DMS79 (cell line): ENCODE data around the gene FNBP1L.
"Not testable (repeated sequence)": the region's sequence is repeated elsewhere in the genome, so short reads cannot be mapped to it uniquely, and the experiment has no call there.

Source experiments
- DNase-seq: peaks from one replicate; lab custom pipeline; 2025; lab: John Stamatoyannopoulos, UW

FNBP1L gene

GRCh38 chr1:93573940-93574469 is 126.1 kb downstream of the FNBP1L start:
- DNase-seq, result no peak

DNA sequence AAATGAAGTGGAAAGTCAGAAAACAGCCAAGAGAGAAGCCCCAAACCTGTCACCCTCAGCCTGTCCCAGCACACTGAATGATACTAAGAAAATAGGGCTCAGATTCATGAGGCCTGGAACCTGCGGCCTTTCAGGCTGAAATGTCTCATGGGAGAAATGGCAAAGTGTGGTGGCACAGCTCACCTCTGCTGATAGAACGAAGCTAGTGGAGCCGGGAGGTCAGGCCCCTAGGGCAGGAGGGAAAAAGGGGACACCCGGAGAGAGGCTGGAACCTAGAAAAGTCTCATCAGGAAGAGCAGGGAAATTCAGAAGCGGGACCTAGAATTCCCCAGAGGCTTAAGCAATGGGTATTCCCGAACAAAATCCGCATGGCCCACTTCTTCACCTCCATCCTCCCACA is 126.6 kb downstream of the FNBP1L start:
- no peak for DNase-seq

- DNase-seq, result no peak
Observed at GRCh38 chr1:93574991-93575390, 127.1 kb downstream of the FNBP1L start.

DNA sequence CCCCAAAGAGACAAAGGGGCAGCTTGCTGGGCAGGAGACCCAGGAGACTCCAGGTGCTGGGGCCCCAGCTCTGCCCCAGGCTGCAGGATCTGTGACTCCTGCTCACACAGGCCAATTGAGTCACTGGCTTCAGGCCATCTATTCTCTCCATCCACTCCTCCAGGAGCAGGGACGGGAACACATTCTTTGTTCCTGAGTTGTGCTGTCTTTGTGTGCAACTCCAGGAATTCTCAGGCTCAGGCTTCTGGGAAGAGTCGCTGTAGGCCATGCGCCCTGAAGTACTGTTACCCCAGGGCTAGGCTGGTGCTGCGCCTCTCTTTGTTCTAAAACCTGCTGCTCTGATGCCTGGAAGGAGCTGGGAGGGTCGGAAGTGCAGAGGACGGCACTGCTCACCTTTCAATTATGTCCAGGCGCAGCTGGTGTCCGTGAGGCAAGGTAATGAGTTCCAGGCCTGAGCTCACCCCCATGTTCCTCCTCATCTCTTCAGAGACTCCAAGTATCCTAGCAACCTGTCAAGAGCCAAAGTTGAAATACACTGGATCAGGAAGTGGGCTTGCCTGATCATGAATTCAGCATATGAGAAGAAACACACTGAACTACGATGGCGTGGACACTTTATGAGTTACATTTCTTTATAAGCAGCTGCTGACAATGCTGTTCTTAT is 127.8 kb downstream of the FNBP1L start:
- peak; percentile 81 for DNase-seq

DNA sequence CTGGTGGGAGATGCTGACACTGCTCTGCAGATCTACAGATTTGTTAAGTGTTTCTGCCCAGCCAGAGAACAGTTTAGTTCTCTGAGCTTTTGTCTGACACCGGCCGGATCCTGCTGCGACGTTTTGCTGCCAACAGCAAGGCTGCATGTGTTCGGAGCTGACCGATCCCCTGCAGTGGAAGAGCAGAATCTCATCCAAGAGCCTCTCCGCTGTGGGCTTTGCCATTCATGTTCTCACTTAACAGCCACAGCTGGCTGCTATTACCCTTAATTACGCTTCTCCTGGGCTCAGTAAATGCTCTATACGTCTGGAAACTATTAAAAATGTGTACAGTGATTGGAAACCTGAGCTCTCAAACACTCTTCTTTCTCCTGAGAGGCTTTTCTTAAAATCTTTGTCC is 128.4 kb downstream of the FNBP1L start:
- peak; percentile 67 for DNase-seq

DNA sequence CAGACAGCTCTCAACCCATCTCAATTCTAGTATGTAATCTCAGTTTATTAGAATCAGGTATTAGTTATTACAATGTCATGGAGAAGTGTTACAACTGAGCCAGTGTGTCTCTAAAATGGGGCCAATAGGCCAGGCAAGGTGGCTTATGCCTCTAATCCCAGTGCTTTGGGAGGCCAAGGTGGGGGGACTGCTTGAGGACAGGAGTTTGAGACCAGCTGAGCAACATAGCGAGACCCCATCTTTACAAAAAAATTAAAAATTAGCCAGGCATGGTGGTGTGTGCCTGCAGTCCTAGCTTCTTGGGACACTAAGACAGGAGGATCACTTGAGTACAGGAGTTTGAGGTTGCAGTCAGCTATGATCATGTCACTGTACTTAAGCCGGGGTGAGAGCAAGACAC is 128.8 kb downstream of the FNBP1L start:
- no peak for DNase-seq

DNA sequence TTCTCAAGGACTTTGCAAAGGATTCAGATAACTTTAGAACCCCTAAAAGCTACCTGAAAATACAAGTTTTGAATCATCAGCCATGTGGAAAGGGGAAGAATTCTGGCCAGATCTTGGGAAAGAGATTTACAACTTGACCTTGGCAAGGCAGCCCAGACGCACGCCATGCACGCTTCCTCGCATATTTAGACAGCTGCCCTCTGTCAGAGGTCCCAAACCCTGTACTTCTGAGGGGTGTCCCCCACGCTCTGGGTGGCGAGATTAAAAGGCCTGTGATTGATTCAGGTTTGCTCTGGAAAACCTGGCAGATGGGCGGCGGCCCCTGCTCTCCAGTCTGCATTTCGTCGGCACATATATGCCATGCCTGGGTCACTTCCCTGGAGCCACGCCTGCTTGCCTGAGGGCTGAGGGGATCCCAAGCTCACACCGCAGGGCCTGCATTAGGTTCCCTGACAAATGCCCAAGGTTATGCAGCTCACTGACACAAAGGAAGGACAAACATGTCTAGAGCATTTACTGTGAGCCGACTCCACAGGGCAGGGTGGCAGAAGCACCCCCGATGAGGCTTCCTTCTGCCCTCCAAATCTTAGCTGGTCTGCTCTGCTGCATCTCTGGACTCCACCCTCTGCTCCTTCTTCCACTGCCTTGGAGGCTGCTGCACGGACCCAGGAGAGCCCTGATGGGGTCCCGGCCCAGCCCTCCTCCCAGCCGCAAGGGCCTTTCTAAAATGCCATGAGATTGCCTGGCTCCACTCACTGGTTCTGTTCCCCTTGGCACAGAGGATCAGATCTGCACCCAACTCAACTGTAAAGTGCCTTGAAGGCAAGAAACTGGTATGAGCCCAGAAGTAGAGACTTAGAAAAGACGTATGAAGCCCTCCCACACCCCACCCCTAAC is 129.9 kb downstream of the FNBP1L start:
- no peak for DNase-seq

DNA sequence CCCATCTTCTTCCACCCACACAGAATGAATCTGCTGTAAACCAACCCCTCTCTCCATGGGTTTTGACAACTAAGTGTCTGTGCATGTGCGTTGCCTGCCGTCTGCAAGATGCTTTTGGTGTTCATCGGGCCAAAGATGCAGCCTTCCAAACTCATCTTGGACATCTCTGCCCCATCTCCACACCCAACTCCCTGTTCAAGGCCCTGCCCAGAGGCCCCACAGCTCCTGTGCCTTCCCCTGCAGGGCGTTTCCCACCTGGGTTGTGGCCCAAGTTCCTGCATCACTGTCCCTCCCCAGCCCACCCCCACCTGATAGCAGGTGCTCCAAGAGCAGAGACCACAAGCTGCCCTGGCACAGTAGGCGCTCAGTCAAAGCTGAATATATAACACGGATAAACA is 130.5 kb downstream of the FNBP1L start:
- no peak for DNase-seq

GRCh38 chr1:93578911-93579825 is 131.2 kb downstream of the FNBP1L start:
- DNase-seq, result no peak

- no peak for DNase-seq
Observed at GRCh38 chr1:93579891-93580290, 132.0 kb downstream of the FNBP1L start.

GRCh38 chr1:93581917-93582850 is 134.3 kb downstream of the FNBP1L start:
- DNase-seq, result no peak

GRCh38 chr1:93584261-93585003 is 136.5 kb downstream of the FNBP1L start:
- DNase-seq, result no peak

- DNase-seq, result no peak
Observed at GRCh38 chr1:93585059-93585966, 137.4 kb downstream of the FNBP1L start.

GRCh38 chr1:93587354-93587753 is 139.4 kb downstream of the FNBP1L start:
- DNase-seq, result no peak

DNA sequence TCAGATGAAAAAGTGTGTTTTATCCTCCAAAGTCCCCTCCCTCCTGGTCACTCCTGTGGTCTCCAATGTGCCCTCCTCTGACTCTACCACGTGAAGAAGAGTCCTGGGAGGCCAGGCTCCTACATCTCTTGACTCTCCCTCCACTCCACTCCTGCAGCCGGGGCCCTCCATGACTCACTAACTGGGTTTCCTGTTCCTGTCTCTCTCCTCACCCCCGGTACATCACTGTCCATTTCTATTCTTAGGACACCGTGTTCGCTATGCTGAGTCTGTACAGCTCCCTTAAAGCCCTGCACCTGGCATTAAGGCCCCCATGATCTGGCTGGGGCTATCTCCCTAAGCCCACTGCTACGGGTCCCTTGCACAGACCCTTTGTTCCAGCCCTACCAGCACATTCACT is 140.3 kb downstream of the FNBP1L start:
- no peak for DNase-seq

- DNase-seq, result no peak
Observed at GRCh38 chr1:93588955-93589354, 141.0 kb downstream of the FNBP1L start.

DNA sequence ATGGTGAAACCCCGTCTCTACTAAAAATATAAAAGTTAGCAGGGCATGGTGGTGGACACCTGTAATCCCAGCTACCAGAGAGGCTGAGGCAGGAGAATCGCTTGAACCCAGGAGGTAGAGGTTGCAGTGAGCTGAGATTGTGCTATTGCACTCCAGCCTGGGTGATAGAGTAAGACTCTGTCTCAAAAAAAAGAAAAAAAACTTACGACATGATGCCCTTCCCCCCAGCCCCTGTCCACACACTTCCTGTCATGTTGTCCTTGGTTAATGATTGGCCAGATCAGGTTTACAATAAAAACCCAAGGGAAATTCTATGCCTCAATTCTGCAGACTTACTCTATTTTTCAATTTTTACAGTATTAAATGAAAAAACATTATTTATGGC is 143.4 kb downstream of the FNBP1L start:
- DNase-seq, result not testable (repeated sequence)

- DNase-seq, result peak; percentile 97
Observed at GRCh38 chr1:93591676-93592550, 144.0 kb downstream of the FNBP1L start.
